Measurements from ENCODE around the gene C19orf25.

DNA sequence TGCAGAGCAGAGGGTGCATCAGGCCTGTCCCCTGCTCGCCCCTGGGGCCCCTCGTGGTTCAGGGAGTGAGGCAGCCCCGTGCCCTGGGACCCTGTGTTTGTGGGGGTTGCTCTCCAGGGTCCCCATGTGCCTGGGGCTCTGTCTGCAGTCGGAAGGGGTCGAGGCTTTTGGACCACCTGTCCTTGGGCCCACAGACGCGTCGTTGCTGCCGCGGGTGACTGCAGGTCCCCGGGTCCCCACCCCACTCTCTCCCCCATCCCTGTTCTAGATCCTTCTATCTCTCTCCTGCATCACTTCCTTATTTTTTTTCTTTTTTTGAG, 9.2 kb upstream of the C19orf25 start:
- TF ChIP-seq, protein P1, sequence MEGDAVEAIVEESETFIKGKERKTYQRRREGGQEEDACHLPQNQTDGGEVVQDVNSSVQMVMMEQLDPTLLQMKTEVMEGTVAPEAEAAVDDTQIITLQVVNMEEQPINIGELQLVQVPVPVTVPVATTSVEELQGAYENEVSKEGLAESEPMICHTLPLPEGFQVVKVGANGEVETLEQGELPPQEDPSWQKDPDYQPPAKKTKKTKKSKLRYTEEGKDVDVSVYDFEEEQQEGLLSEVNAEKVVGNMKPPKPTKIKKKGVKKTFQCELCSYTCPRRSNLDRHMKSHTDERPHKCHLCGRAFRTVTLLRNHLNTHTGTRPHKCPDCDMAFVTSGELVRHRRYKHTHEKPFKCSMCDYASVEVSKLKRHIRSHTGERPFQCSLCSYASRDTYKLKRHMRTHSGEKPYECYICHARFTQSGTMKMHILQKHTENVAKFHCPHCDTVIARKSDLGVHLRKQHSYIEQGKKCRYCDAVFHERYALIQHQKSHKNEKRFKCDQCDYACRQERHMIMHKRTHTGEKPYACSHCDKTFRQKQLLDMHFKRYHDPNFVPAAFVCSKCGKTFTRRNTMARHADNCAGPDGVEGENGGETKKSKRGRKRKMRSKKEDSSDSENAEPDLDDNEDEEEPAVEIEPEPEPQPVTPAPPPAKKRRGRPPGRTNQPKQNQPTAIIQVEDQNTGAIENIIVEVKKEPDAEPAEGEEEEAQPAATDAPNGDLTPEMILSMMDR (IDR thresholded peaks at IDR 0.05): no peak
- TF ChIP-seq POLR2A (IDR thresholded peaks at IDR 0.05; ENCODE audit: low read depth) (no peak), POLR2AphosphoS5 (IDR thresholded peaks at IDR 0.05) (no peak)

Measured in esophagus muscularis mucosa (tissue), 3 donors.